T-helper 1 cell (primary cell): ENCODE data around the gene SPEF1.
A peak's percentile ranks its signal among the peaks of the same experiment; 100 is the strongest.

ENCODE experiments used
- DNase-seq, 5 donors: peaks; one replicate each; pipeline ENCODE4 v3.0.0-alpha.2; 2012 to 2020

The SPEF1 gene

GRCh38 chr20:3744806-3745685 lies 36.2 kb downstream of the SPEF1 start:
- peak; percentile 58 to 72 (median 70) for DNase-seq

GRCh38 chr20:3744037-3744436 lies 37.2 kb downstream of the SPEF1 start:
- no peak for DNase-seq

GRCh38 chr20:3743251-3743650 lies 38.0 kb downstream of the SPEF1 start:
- DNase-seq: no peak

- DNase-seq: no peak
Measured at GRCh38 chr20:3741836-3742458, 39.3 kb downstream of the SPEF1 start.

- no peak for DNase-seq
Measured at GRCh38 chr20:3740615-3741301, 40.5 kb downstream of the SPEF1 start.

GRCh38 chr20:3739926-3740451 lies 41.3 kb downstream of the SPEF1 start:
- no peak for DNase-seq

- no peak for DNase-seq
Measured at GRCh38 chr20:3739054-3739925, 42.0 kb downstream of the SPEF1 start.

GRCh38 chr20:3738111-3739053 lies 42.9 kb downstream of the SPEF1 start:
- DNase-seq: no peak

GRCh38 chr20:3735768-3736167 lies 45.5 kb downstream of the SPEF1 start:
- no peak for DNase-seq

GRCh38 chr20:3734111-3734843 lies 47.0 kb downstream of the SPEF1 start:
- no peak for DNase-seq

- DNase-seq: no peak
Measured at GRCh38 chr20:3733119-3733995, 47.9 kb downstream of the SPEF1 start.

GRCh38 chr20:3732327-3733118 lies 48.7 kb downstream of the SPEF1 start, which contains the start of gene HSPA12B:
Gene HSPA12B, plus strand, starts transcription at chr20:3732685. Its CDS starts 5,990 bp downstream, at chr20:3738675.
- DNase-seq: no peak

GRCh38 chr20:3731944-3732326 lies 49.3 kb downstream of the SPEF1 start:
- no peak for DNase-seq

- DNase-seq: no peak
Measured at GRCh38 chr20:3730803-3731672, 50.2 kb downstream of the SPEF1 start.

- DNase-seq: no peak
Measured at GRCh38 chr20:3729811-3730540, 51.3 kb downstream of the SPEF1 start.

- DNase-seq: no peak
Measured at GRCh38 chr20:3729378-3729777, 51.9 kb downstream of the SPEF1 start.

GRCh38 chr20:3728876-3729275 lies 52.4 kb downstream of the SPEF1 start:
- no peak for DNase-seq
